Astrocyte (in vitro differentiated cells and primary cell): Measurements from ENCODE around the gene TRANK1. TPM values are rescaled to one million over a fixed set of nuclear protein-coding genes. Genes with fewer than 3 reads are reported as not detected.

Source experiments
- DNase-seq: peaks from one replicate; pipeline ENCODE4 v3.0.0-alpha.2; 2010; ENCODE audit warnings: low read depth
- FAIRE-seq: peaks from 2 replicates; lab custom pipeline; 2011; peaks lifted over from hg19 to GRCh38; lab: Jason Lieb, UNC
- H2AFZ ChIP-seq: 2 replicates; pipeline ENCODE4 v1.6.0; 2012; ENCODE audit warnings: low read depth, low read length, inconsistent platforms
- H3K27ac ChIP-seq: 2 replicates; pipeline ENCODE4 v1.5.1; 2011; ENCODE audit warnings: low read depth, low read length, inconsistent platforms
- H3K27me3 ChIP-seq: 2 replicates; pipeline ENCODE4 v1.6.0; 2011; ENCODE audit warnings: low read length, inconsistent platforms; ENCODE audit not compliant: insufficient read depth
- H3K36me3 ChIP-seq: 2 replicates; pipeline ENCODE4 v1.5.1; 2011; ENCODE audit warnings: low read length, inconsistent platforms; ENCODE audit not compliant: insufficient read depth
- H3K4me1 ChIP-seq: 2 replicates; pipeline ENCODE4 v1.5.1; 2011; ENCODE audit warnings: low read length, inconsistent platforms; ENCODE audit not compliant: insufficient read depth
- H3K4me2 ChIP-seq: 2 replicates; pipeline ENCODE4 v1.6.0; 2012; ENCODE audit warnings: low read length, inconsistent platforms
- H3K4me3 ChIP-seq: 2 replicates; pipeline ENCODE4 v1.5.1; 2011; ENCODE audit warnings: low read depth, mild to moderate bottlenecking, low read length, inconsistent platforms; ENCODE audit not compliant: insufficient read depth
- H3K79me2 ChIP-seq: 2 replicates; pipeline ENCODE4 v1.6.0; 2012; ENCODE audit warnings: mild to moderate bottlenecking, low read length, inconsistent platforms; ENCODE audit not compliant: insufficient read depth
- H3K9ac ChIP-seq: 2 replicates; pipeline ENCODE4 v1.6.0; 2012; ENCODE audit warnings: mild to moderate bottlenecking, low read length, inconsistent platforms
- H3K9me3 ChIP-seq: 2 replicates; pipeline ENCODE4 v1.5.1; 2012; ENCODE audit warnings: low read depth, mild to moderate bottlenecking, low read length, inconsistent platforms; ENCODE audit not compliant: insufficient read depth
- H4K20me1 ChIP-seq: 2 replicates; pipeline ENCODE4 v1.6.0; 2012; ENCODE audit warnings: low read length, inconsistent platforms; ENCODE audit not compliant: insufficient read depth
- H3K27ac Mint-ChIP-seq: one replicate; pipeline ENCODE4 v1.8.0; 2021; ENCODE audit warnings: mild to moderate bottlenecking, mixed read lengths; ENCODE audit not compliant: unreplicated experiment
- H3K27me3 Mint-ChIP-seq: one replicate; pipeline ENCODE4 v1.8.0; 2021; ENCODE audit warnings: low read depth, mixed read lengths; ENCODE audit not compliant: unreplicated experiment
- H3K36me3 Mint-ChIP-seq: one replicate; pipeline ENCODE4 v1.8.0; 2021; ENCODE audit warnings: low read depth, mixed read lengths; ENCODE audit not compliant: unreplicated experiment
- H3K4me1 Mint-ChIP-seq: one replicate; pipeline ENCODE4 v1.8.0; 2021; ENCODE audit warnings: low read depth, mixed read lengths; ENCODE audit not compliant: unreplicated experiment
- H3K4me3 Mint-ChIP-seq: one replicate; pipeline ENCODE4 v1.8.0; 2021; ENCODE audit warnings: mild to moderate bottlenecking, moderate library complexity, mixed read lengths; ENCODE audit not compliant: unreplicated experiment
- H3K9me3 Mint-ChIP-seq: one replicate; pipeline ENCODE4 v1.8.0; 2021; ENCODE audit warnings: mild to moderate bottlenecking, mixed read lengths; ENCODE audit not compliant: unreplicated experiment
- CTCF ChIP-seq: IDR thresholded peaks from 2 replicates; pipeline ENCODE4 v1.5.1; 2011; ENCODE audit warnings: low read depth, mild to moderate bottlenecking, inconsistent platforms, low read length, moderate library complexity; ENCODE audit not compliant: insufficient read depth
- EZH2 ChIP-seq: IDR thresholded peaks from 2 replicates; pipeline ENCODE4 v1.6.1; 2012; ENCODE audit warnings: mild to moderate bottlenecking, low read length, inconsistent platforms; ENCODE audit not compliant: insufficient read depth
- total RNA-seq: library from RNA; stranded (reverse); gene quantifications from 2 replicates; pipeline ENCODE4 v1.2.1, GENCODE V29; 2021

TRANK1 gene
- total RNA-seq, 1 donor from 2014 or later, result 5.6 TPM

GRCh38 chr3:36859494-36859893, 85.4 kb downstream of the TRANK1 start:
- Mint-ChIP-seq H3K27me3 (peaks cover 14% of the 10 kb centered on the region), H3K27ac (no peak overlapping the region), H3K36me3 (peaks cover 32% of the 10 kb centered on the region)

GRCh38 chr3:36852071-36852470, 92.8 kb downstream of the TRANK1 start:
- no peak overlapping the region for H3K27ac ChIP-seq
- H3K4me1 Mint-ChIP-seq, result no peaks in the 10 kb centered on the region
- H3K4me3 Mint-ChIP-seq, result no peak overlapping the region
- peaks cover 9% of the 10 kb centered on the region for H3K27me3 Mint-ChIP-seq
- peaks cover 4% of the 10 kb centered on the region for H3K9me3 Mint-ChIP-seq
- no peaks in the 10 kb centered on the region for H4K20me1 ChIP-seq
- H2AFZ ChIP-seq, result no peak overlapping the region
- H3K36me3 Mint-ChIP-seq, result peaks cover 17% of the 10 kb centered on the region
- H3K4me1 ChIP-seq, result no peaks in the 10 kb centered on the region
- FAIRE-seq (no peak), DNase-seq (peak; percentile 28)
- H3K27me3 ChIP-seq, result no peaks in the 10 kb centered on the region
- no peak overlapping the region for H3K9ac ChIP-seq
- H3K27ac Mint-ChIP-seq, result no peak overlapping the region
- no peaks in the 10 kb centered on the region for H3K36me3 ChIP-seq
- H3K79me2 ChIP-seq, result no peaks in the 10 kb centered on the region
- TF ChIP-seq EZH2 (no peak), CTCF (no peak)
- no peak overlapping the region for H3K4me3 ChIP-seq
- no peak overlapping the region for H3K4me2 ChIP-seq
- H3K9me3 ChIP-seq, result no peaks in the 10 kb centered on the region

More at GRCh38 chr3:36859494-36859893, 85.4 kb downstream of the TRANK1 start:
- H3K9ac ChIP-seq, result no peak overlapping the region
- H3K4me1 Mint-ChIP-seq, result no peaks in the 10 kb centered on the region
- DNase-seq, result no peak
- H3K27me3 ChIP-seq, result no peaks in the 10 kb centered on the region
- H3K9me3 Mint-ChIP-seq, result peaks cover 5% of the 10 kb centered on the region
- H3K27ac ChIP-seq, result no peak overlapping the region
- H3K4me3 Mint-ChIP-seq, result no peak overlapping the region
- FAIRE-seq, result no peak
- no peak overlapping the region for H2AFZ ChIP-seq
- no peaks in the 10 kb centered on the region for H3K9me3 ChIP-seq
- no peaks in the 10 kb centered on the region for H4K20me1 ChIP-seq
- no peaks in the 10 kb centered on the region for H3K79me2 ChIP-seq
- H3K4me2 ChIP-seq, result no peak overlapping the region
- no peak for TF ChIP-seq CTCF
- TF ChIP-seq EZH2, result no peak
- H3K4me1 ChIP-seq, result no peaks in the 10 kb centered on the region
- no peaks in the 10 kb centered on the region for H3K36me3 ChIP-seq
- no peak overlapping the region for H3K4me3 ChIP-seq

GRCh38 chr3:36850743-36851142, 94.1 kb downstream of the TRANK1 start:
- FAIRE-seq (no peak), DNase-seq (no peak)
- Histone ChIP-seq H3K9ac (no peak overlapping the region), H3K27ac (no peak overlapping the region), H3K27me3 (no peaks in the 10 kb centered on the region), H3K79me2 (no peaks in the 10 kb centered on the region), H4K20me1 (no peaks in the 10 kb centered on the region), H3K4me1 (no peaks in the 10 kb centered on the region), H3K36me3 (no peaks in the 10 kb centered on the region), H3K4me3 (no peak overlapping the region), H3K4me2 (no peak overlapping the region), H2AFZ (no peak overlapping the region), H3K9me3 (no peaks in the 10 kb centered on the region)
- Mint-ChIP-seq H3K27me3 (peaks cover 2% of the 10 kb centered on the region), H3K4me1 (no peaks in the 10 kb centered on the region), H3K4me3 (no peak overlapping the region), H3K27ac (no peak overlapping the region), H3K9me3 (no peaks in the 10 kb centered on the region), H3K36me3 (peaks cover 5% of the 10 kb centered on the region)
- TF ChIP-seq EZH2 (no peak), CTCF (no peak)
